Measurements from ENCODE around the gene ARHGEF11.

ARHGEF11 gene

DNA sequence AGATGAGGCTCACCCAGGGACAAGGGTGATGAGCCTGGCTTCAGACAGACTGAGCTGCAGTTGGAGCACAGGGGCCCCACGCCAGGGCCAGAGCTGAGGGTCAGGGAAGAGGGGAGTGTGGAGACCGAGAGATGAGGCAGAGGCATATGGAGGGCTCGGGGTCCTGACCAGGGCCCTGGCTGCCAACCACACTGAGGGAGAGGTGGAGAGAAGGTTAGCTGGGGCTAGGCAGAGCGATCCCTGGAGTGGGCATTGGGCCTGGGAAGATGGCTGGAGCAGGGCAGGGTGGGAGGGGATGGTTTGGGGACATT lies 144.0 kb downstream of the ARHGEF11 start:
- H3K4me1 ChIP-seq (ENCODE audit: control insufficient read depth, insufficient read depth, low read length), result peaks cover 22% of the 10 kb centered on the region
- H3K27ac ChIP-seq (ENCODE audit: low read depth, low read length), result no peak overlapping the region
- H3K9me3 ChIP-seq (ENCODE audit: control insufficient read depth, insufficient read depth, low read depth, low read length), result no peaks in the 10 kb centered on the region
- no peak overlapping the region for H3K9ac ChIP-seq (ENCODE audit: low read length)
- H3K36me3 ChIP-seq (ENCODE audit: control insufficient read depth, insufficient read depth, low read length), result no peaks in the 10 kb centered on the region
- H3K27me3 ChIP-seq (ENCODE audit: control insufficient read depth, insufficient read depth, low read length), result peaks cover 10% of the 10 kb centered on the region; the same call in 1 of the 2 replicates
- H3K4me3 ChIP-seq (ENCODE audit: low read depth, low read length), result no peak overlapping the region

DNA sequence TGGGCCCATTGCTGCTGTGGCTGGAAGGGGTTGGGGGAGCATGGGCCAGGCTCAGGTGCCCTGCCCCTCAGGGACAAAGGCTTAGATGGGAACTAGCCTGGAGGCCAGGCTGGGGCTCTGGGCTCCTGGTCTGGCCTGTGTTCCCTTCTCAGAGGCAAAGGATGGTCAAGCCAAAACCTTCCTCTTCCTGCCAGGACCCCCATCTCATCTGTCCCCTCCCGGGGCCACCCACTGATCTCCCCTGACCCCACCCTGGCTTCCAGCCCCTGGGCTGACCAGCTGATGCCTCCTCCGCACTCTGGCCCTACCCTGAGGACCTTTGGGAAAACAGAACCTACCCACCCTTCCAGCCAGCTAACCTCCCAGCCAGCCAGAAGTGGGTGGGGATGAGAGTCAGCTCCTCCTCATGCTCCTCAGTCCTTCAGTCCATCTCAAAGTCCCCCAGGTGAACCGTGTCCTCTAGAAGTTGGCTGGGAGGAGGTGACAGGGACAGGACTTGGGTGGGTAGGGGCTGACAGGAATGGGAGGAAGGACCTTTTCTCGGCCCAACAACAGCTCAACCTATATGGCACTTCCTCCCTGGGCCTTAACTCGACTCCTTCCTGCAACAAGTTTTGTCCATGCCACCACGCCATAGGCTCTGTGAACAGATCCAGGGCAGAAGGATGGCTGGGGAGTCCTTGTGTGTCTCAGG lies 144.5 kb downstream of the ARHGEF11 start:
- no peak overlapping the region for H3K27ac ChIP-seq (ENCODE audit: low read depth, low read length)
- no peaks in the 10 kb centered on the region for H3K9me3 ChIP-seq (ENCODE audit: control insufficient read depth, insufficient read depth, low read depth, low read length)
- peaks cover 27% of the 10 kb centered on the region for H3K4me1 ChIP-seq (ENCODE audit: control insufficient read depth, insufficient read depth, low read length)
- H3K27me3 ChIP-seq (ENCODE audit: control insufficient read depth, insufficient read depth, low read length), result peaks cover 10% of the 10 kb centered on the region; the same call in 1 of the 2 replicates
- H3K9ac ChIP-seq (ENCODE audit: low read length), result no peak overlapping the region
- no peaks in the 10 kb centered on the region for H3K36me3 ChIP-seq (ENCODE audit: control insufficient read depth, insufficient read depth, low read length)
- H3K4me3 ChIP-seq (ENCODE audit: low read depth, low read length), result no peak overlapping the region

DNA sequence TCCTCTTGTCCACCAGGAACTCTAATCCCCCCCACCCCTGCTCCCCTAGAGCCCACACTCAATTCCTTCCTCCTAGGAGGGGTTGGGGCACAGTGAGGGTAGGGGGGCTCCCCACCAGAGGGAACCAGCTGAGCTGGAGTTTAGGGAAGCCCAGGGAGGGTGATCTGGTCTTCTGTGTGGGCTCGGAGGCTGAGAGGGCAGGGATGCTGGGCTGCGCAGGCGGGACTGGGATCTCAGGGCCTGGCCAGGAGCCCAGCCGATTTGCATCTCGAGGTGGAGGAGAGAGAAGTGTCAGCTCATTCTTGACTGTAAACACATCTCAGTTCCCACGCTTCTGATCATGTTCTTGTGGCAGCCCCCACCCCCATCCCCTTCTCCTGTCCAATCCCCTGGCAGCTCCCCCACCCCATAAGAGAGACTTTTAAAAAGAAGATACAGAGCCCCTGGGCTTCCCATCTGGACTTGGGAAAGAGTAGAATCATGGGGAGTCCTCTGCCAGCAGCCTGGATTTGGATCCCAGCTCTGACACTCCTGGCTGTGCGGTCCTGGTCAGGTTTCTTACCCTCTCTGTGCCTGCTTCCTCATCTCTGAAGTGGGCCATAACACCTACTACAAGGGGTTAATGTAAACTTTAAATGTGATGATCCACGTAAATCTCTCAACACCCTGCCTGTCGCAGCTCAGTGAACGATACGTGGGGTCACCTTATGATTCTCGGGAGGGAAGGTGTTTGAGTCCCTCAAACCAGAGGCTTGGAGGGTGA lies 145.4 kb downstream of the ARHGEF11 start:
- no peak overlapping the region for H3K27ac ChIP-seq (ENCODE audit: low read depth, low read length)
- H3K36me3 ChIP-seq (ENCODE audit: control insufficient read depth, insufficient read depth, low read length), result no peaks in the 10 kb centered on the region
- H3K4me3 ChIP-seq (ENCODE audit: low read depth, low read length), result no peak overlapping the region
- no peak overlapping the region for H3K9ac ChIP-seq (ENCODE audit: low read length)
- peaks cover 33% of the 10 kb centered on the region for H3K4me1 ChIP-seq (ENCODE audit: control insufficient read depth, insufficient read depth, low read length)
- peaks cover 12% of the 10 kb centered on the region for H3K27me3 ChIP-seq (ENCODE audit: control insufficient read depth, insufficient read depth, low read length)
- H3K9me3 ChIP-seq (ENCODE audit: control insufficient read depth, insufficient read depth, low read depth, low read length), result no peaks in the 10 kb centered on the region

DNA sequence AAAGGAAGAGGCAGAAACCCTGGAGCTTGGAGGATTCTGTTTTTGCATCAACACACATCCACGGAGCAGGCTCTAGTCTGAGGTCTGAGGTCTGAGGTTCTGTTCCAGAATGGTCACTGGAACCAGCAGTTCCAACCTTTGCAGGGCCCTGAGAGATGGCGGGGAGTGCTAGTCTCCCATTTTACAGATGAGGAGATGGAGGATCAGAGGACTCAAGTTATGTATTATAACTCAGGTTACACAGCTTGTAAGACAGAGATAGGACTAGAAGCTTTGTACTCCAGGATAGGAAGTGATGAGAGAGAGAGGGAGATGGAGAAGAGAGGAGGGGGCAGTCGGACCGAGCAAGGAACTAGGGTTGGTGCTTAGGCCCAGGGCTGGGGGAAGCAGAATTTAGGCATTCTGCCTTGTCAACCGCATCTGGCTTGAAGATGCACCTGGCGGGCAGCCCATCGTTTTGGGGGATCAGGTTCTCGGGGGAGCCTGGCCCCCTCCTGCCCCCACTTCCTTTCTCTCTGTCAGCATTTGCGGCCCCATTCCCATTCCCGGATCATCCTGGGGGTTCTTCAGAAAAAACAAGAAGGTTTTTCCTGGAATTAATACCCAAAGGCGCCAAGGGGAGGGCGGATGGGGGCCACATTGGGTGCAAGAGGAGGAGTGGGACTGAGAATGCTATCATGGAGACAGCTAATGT lies 146.4 kb downstream of the ARHGEF11 start:
- Histone ChIP-seq H3K9ac (ENCODE audit: low read length) (no peak overlapping the region), H3K4me1 (ENCODE audit: control insufficient read depth, insufficient read depth, low read length) (peaks cover 42% of the 10 kb centered on the region), H3K27ac (ENCODE audit: low read depth, low read length) (no peak overlapping the region), H3K36me3 (ENCODE audit: control insufficient read depth, insufficient read depth, low read length) (no peaks in the 10 kb centered on the region), H3K4me3 (ENCODE audit: low read depth, low read length) (no peak overlapping the region), H3K27me3 (ENCODE audit: control insufficient read depth, insufficient read depth, low read length) (peaks cover 22% of the 10 kb centered on the region), H3K9me3 (ENCODE audit: control insufficient read depth, insufficient read depth, low read depth, low read length) (no peaks in the 10 kb centered on the region)

DNA sequence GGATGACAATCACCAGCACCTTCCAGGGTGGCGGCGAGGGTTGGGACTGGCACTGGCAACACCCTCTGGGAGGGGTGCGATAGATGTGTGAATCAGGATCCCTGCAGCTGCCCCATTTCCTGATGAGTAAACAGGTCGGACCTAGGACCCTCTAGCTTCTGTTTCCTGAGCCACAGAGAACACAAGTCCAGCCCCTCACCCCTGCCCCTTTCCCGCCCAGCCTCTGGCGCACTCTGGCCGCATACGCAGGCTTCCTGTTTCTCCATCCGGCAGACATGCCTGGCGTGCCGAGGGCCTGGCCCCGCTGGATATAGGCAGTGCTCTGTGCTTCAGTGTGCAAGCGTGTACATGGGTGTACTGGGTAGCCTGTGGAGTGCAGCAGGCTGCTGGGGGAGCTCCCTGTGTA lies 147.4 kb downstream of the ARHGEF11 start:
- Histone ChIP-seq H3K27me3 (ENCODE audit: control insufficient read depth, insufficient read depth, low read length) (peaks cover 31% of the 10 kb centered on the region), H3K4me1 (ENCODE audit: control insufficient read depth, insufficient read depth, low read length) (peaks cover 47% of the 10 kb centered on the region), H3K9ac (ENCODE audit: low read length) (no peak overlapping the region), H3K4me3 (ENCODE audit: low read depth, low read length) (no peak overlapping the region), H3K9me3 (ENCODE audit: control insufficient read depth, insufficient read depth, low read depth, low read length) (no peaks in the 10 kb centered on the region), H3K36me3 (ENCODE audit: control insufficient read depth, insufficient read depth, low read length) (no peaks in the 10 kb centered on the region), H3K27ac (ENCODE audit: low read depth, low read length) (no peak overlapping the region)

DNA sequence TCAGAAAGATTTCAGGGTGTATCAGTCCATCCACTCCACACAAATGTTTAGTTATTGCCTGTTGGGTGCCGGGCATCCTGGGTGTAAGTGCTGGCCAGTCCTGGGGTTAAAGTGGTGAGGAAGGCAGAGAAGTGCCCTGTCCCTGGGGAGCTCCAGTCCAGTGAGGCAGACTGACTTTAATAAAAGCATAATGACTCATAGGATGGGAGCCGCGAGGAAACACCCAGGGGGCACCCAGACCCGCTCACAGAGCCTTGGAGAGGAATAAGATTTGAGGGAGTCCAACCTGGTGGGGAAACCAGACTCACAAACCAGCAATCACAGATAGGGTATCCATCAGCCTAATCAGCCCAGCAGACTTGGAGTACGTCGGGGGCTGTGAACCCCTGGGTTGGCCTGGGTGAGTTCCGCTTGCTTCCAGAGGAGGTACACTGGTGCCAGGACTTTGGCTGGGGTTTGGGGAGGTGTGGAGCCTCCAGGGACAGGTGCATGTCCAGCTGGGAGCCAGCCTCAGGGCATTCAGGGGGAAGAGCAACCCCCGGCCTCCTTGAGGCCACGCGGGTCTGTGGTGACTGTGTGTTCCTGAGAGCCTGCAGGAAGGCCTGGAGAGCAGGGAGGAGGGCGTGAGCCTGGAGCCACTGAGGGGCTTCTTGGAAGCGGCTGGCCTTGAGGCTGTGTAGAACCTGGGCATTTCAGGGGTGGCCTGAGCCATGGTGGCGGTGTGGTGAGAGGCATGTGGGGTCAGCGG lies 148.3 kb downstream of the ARHGEF11 start:
- H3K9ac ChIP-seq (ENCODE audit: low read length), result peak overlapping the region; percentile 48
- no peak overlapping the region for H3K4me3 ChIP-seq (ENCODE audit: low read depth, low read length)
- peaks cover 39% of the 10 kb centered on the region for H3K27me3 ChIP-seq (ENCODE audit: control insufficient read depth, insufficient read depth, low read length)

DNA sequence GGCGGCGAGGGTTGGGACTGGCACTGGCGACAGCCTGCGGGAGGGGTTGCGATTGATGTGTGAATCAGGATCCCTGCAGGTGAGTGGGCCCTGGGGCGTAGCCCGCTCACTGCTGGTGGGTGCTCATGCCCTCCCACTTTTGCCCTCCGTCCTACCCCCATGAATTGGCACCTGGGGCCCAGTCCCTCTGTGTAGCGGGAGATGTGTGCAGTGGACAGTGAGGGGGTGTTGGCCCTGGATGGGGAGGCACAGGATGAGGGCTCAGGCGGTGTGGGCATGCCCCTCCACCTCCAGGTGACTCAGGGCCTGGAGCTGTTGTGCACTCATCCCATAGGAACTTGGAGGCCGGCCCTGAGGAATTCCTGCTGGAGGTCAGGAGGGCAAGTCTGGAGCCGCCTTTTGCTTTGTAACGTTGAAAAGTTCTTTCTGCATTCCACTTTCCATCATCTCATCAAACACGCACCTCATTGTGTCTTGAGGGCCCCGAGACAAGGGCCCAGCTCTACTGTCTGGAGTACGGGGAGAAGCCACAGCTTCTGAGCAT lies 149.0 kb downstream of the ARHGEF11 start:
- peaks cover 46% of the 10 kb centered on the region for H3K27me3 ChIP-seq (ENCODE audit: control insufficient read depth, insufficient read depth, low read length)
- no peak overlapping the region; the same call in 1 of the 2 replicates for H3K27ac ChIP-seq (ENCODE audit: low read depth, low read length)
- H3K9ac ChIP-seq (ENCODE audit: low read length), result peak overlapping the region; percentile 48
- no peaks in the 10 kb centered on the region for H3K36me3 ChIP-seq (ENCODE audit: control insufficient read depth, insufficient read depth, low read length)
- peaks cover 53% of the 10 kb centered on the region for H3K4me1 ChIP-seq (ENCODE audit: control insufficient read depth, insufficient read depth, low read length)
- no peak overlapping the region for H3K4me3 ChIP-seq (ENCODE audit: low read depth, low read length)
- no peaks in the 10 kb centered on the region for H3K9me3 ChIP-seq (ENCODE audit: control insufficient read depth, insufficient read depth, low read depth, low read length)

More for the DNA sequence above, 148.3 kb downstream of the ARHGEF11 start:
- no peak overlapping the region; the same call in 1 of the 2 replicates for H3K27ac ChIP-seq (ENCODE audit: low read depth, low read length)
- H3K9me3 ChIP-seq (ENCODE audit: control insufficient read depth, insufficient read depth, low read depth, low read length), result no peaks in the 10 kb centered on the region
- no peaks in the 10 kb centered on the region for H3K36me3 ChIP-seq (ENCODE audit: control insufficient read depth, insufficient read depth, low read length)
- peaks cover 47% of the 10 kb centered on the region for H3K4me1 ChIP-seq (ENCODE audit: control insufficient read depth, insufficient read depth, low read length)

DNA sequence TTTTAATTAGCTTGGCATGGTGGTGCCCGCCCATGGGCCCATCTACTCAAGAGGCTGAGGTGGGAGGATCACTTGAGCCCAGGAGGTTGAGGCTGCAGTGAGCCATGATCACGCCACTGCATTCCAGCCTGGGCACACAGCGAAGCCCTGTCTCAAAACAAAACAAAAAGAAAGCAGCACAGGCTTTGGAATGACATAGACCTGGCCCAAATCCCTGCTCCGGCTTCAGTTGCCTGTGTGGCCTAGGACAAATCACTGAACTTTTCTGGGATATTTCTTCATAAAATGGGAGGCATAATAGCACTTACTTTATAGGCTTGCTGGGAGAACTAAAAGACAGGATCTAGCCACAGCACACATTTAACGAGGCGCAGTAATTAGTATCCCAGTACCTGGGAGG lies 149.6 kb downstream of the ARHGEF11 start:
- Histone ChIP-seq H3K9ac (ENCODE audit: low read length) (no peak overlapping the region), H3K9me3 (ENCODE audit: control insufficient read depth, insufficient read depth, low read depth, low read length) (no peaks in the 10 kb centered on the region), H3K27me3 (ENCODE audit: control insufficient read depth, insufficient read depth, low read length) (peaks cover 50% of the 10 kb centered on the region), H3K4me1 (ENCODE audit: control insufficient read depth, insufficient read depth, low read length) (peaks cover 54% of the 10 kb centered on the region), H3K27ac (ENCODE audit: low read depth, low read length) (no peak overlapping the region), H3K4me3 (ENCODE audit: low read depth, low read length) (no peak overlapping the region), H3K36me3 (ENCODE audit: control insufficient read depth, insufficient read depth, low read length) (no peaks in the 10 kb centered on the region)

DNA sequence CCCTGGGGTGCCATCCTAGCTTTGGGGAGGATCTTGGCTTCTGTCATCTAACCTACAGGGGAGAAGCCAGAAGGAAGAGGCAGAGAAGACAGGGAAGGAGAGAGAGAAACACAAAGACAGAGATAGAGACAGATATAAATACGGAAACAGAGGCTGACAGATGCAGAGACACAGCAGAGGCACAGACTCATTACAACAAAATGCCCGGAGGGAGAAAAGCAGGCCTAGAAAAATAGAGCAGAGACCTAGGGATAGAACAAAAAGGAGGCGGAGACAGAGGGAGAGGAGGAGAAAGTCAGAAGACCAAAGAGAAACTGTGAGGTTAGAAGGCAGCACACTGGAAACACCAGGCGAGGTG lies 150.1 kb downstream of the ARHGEF11 start:
- no peak overlapping the region for H3K9ac ChIP-seq (ENCODE audit: low read length)
- peaks cover 54% of the 10 kb centered on the region for H3K4me1 ChIP-seq (ENCODE audit: control insufficient read depth, insufficient read depth, low read length)
- H3K36me3 ChIP-seq (ENCODE audit: control insufficient read depth, insufficient read depth, low read length), result no peaks in the 10 kb centered on the region
- H3K27me3 ChIP-seq (ENCODE audit: control insufficient read depth, insufficient read depth, low read length), result peaks cover 55% of the 10 kb centered on the region
- no peak overlapping the region for H3K4me3 ChIP-seq (ENCODE audit: low read depth, low read length)
- no peak overlapping the region for H3K27ac ChIP-seq (ENCODE audit: low read depth, low read length)
- no peaks in the 10 kb centered on the region for H3K9me3 ChIP-seq (ENCODE audit: control insufficient read depth, insufficient read depth, low read depth, low read length)

DNA sequence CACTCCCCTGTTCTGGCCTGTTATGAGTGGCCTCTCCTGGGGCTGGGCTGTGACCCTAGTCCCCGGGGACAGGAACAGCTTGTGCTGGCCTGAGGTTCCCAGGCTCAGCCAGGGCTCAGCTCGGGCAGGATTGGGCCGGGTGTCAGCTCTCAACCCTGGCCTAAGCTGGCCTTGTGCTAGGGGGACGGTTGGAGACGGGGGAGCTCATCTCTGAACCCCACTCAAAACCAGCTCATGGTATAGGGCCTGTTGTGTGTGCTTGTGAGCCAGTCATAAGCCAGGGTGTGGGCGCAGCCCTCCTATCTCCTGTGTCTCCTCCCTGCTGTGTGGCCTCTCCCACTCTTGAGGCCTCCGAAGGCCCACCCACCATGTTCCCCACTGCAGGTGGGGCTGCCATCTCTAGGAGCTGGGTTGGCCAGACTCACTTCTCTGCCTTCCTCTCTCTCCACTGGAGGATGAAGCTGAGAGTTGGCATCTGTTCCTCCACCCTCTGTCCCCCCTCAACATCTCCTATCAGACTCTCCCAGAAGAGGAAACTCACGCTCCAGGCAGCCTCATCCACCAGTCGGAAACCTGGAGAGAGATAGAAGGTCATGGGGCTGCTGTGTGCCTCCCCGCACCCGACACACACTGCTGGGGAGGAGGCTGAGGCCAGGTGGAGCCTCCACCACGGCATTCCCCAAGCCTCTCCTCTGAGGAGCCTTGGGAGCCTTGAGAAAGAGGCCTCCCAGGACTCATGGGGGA lies 150.7 kb downstream of the ARHGEF11 start:
- no peaks in the 10 kb centered on the region for H3K36me3 ChIP-seq (ENCODE audit: control insufficient read depth, insufficient read depth, low read length)
- no peak overlapping the region for H3K9ac ChIP-seq (ENCODE audit: low read length)
- peaks cover 57% of the 10 kb centered on the region for H3K27me3 ChIP-seq (ENCODE audit: control insufficient read depth, insufficient read depth, low read length)
- peaks cover 54% of the 10 kb centered on the region for H3K4me1 ChIP-seq (ENCODE audit: control insufficient read depth, insufficient read depth, low read length)
- H3K27ac ChIP-seq (ENCODE audit: low read depth, low read length), result no peak overlapping the region
- no peak overlapping the region for H3K4me3 ChIP-seq (ENCODE audit: low read depth, low read length)
- no peaks in the 10 kb centered on the region for H3K9me3 ChIP-seq (ENCODE audit: control insufficient read depth, insufficient read depth, low read depth, low read length)

All from HUES6 (cell line).